Measurements from ENCODE around the gene IWS1. TPM values are rescaled to one million over a fixed set of nuclear protein-coding genes. Genes with fewer than 3 reads are reported as not detected.

IWS1 gene
- total and polyA plus RNA-seq, 4 donors = 20.3 to 64.5 (median 32.6) TPM

GRCh38 chr2:127504552-127505430 lies 21.5 kb downstream of the IWS1 start:
- no peak overlapping the region for H3K4me3 ChIP-seq
- 88 to 92% methylated on average over 11 of the region's 11 CpGs for WGBS, 2 donors
- no peaks in the 10 kb centered on the region for H3K9me3 ChIP-seq (ENCODE audit: control insufficient read depth in 4 of 4, insufficient read depth in 3 of 4, low read length in 3 of 4)
- no peaks in the 10 kb centered on the region for H3K27me3 ChIP-seq (ENCODE audit: control insufficient read depth in 3 of 3, insufficient read depth in 3 of 3, low read length in 2 of 3)
- DNase-seq = no peak
- peaks cover 12 to 35% (median 29%) of the 10 kb centered on the region in 4 donors for H3K36me3 ChIP-seq (ENCODE audit: control insufficient read depth in 4 of 4, insufficient read depth in 4 of 4, low read length in 4 of 4)
- no peak overlapping the region for H3K9ac ChIP-seq (ENCODE audit: insufficient read depth in 1 of 2, low read length in 2 of 2)
- peaks cover 3 to 25% (median 9%) of the 10 kb centered on the region in 5 donors for H3K4me1 ChIP-seq (ENCODE audit: control insufficient read depth in 5 of 5, insufficient read depth in 5 of 5, low read length in 5 of 5)
- ATAC-seq (ENCODE audit: insufficient read depth, low FRiP score) = no peak
- TF ChIP-seq, protein P1, sequence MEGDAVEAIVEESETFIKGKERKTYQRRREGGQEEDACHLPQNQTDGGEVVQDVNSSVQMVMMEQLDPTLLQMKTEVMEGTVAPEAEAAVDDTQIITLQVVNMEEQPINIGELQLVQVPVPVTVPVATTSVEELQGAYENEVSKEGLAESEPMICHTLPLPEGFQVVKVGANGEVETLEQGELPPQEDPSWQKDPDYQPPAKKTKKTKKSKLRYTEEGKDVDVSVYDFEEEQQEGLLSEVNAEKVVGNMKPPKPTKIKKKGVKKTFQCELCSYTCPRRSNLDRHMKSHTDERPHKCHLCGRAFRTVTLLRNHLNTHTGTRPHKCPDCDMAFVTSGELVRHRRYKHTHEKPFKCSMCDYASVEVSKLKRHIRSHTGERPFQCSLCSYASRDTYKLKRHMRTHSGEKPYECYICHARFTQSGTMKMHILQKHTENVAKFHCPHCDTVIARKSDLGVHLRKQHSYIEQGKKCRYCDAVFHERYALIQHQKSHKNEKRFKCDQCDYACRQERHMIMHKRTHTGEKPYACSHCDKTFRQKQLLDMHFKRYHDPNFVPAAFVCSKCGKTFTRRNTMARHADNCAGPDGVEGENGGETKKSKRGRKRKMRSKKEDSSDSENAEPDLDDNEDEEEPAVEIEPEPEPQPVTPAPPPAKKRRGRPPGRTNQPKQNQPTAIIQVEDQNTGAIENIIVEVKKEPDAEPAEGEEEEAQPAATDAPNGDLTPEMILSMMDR (IDR thresholded peaks at IDR 0.05; ENCODE audit: control extremely low read depth, extremely low read depth) = no peak
- H3K27ac ChIP-seq (ENCODE audit: low read depth in 1 of 2, low read length in 1 of 2) = no peak overlapping the region

- TF ChIP-seq, protein P1 (IDR thresholded peaks at IDR 0.05; ENCODE audit: control extremely low read depth, extremely low read depth) = no peak
- DNase-seq (no peak), ATAC-seq (ENCODE audit: insufficient read depth, low FRiP score) (no peak)
- Histone ChIP-seq H3K36me3 (ENCODE audit: control insufficient read depth in 4 of 4, insufficient read depth in 4 of 4, low read length in 4 of 4) (peaks cover 12 to 38% (median 30%) of the 10 kb centered on the region in 4 donors), H3K27me3 (ENCODE audit: control insufficient read depth in 3 of 3, insufficient read depth in 3 of 3, low read length in 2 of 3) (no peaks in the 10 kb centered on the region), H3K4me1 (ENCODE audit: control insufficient read depth in 5 of 5, insufficient read depth in 5 of 5, low read length in 5 of 5) (peaks cover 3 to 18% (median 7%) of the 10 kb centered on the region in 5 donors), H3K27ac (ENCODE audit: low read depth in 1 of 2, low read length in 1 of 2) (no peak overlapping the region), H3K9me3 (ENCODE audit: control insufficient read depth in 4 of 4, insufficient read depth in 3 of 4, low read length in 3 of 4) (no peaks in the 10 kb centered on the region), H3K4me3 (no peak overlapping the region), H3K9ac (ENCODE audit: insufficient read depth in 1 of 2, low read length in 2 of 2) (no peak overlapping the region)
- WGBS, 2 donors = 96 to 98% methylated on average over 2 of the region's 2 CpGs
Observed at GRCh38 chr2:127503491-127503890, 22.8 kb downstream of the IWS1 start.

- Histone ChIP-seq H3K9me3 (ENCODE audit: control insufficient read depth in 4 of 4, insufficient read depth in 3 of 4, low read length in 3 of 4) (no peaks in the 10 kb centered on the region), H3K27ac (ENCODE audit: low read depth in 1 of 2, low read length in 1 of 2) (no peak overlapping the region), H3K27me3 (ENCODE audit: control insufficient read depth in 3 of 3, insufficient read depth in 3 of 3, low read length in 2 of 3) (no peaks in the 10 kb centered on the region), H3K9ac (ENCODE audit: insufficient read depth in 1 of 2, low read length in 2 of 2) (no peak overlapping the region), H3K36me3 (ENCODE audit: control insufficient read depth in 4 of 4, insufficient read depth in 4 of 4, low read length in 4 of 4) (peaks cover 10 to 44% (median 30%) of the 10 kb centered on the region in 4 donors), H3K4me3 (no peak overlapping the region), H3K4me1 (ENCODE audit: control insufficient read depth in 5 of 5, insufficient read depth in 5 of 5, low read length in 5 of 5) (no peaks in the 10 kb centered on the region)
- ATAC-seq (ENCODE audit: insufficient read depth, low FRiP score) (no peak), DNase-seq (peak in 2 of 3 donors; percentile 45 to 58)
- WGBS, 2 donors = 61 to 73% methylated on average over 2 of the region's 2 CpGs
- TF ChIP-seq, protein P1 (IDR thresholded peaks at IDR 0.05; ENCODE audit: control extremely low read depth, extremely low read depth) = no peak
Observed at GRCh38 chr2:127498386-127498785, 27.9 kb downstream of the IWS1 start.

Measured in lung (tissue), 12 donors.